NCI-H748 treated with DMSO at 0.1 percent for 48 hours (cell line): ENCODE measurements around the gene AOPEP.
A peak's percentile ranks its signal among the peaks of the same experiment; 100 is the strongest.

Experiments used
- DNase-seq: peaks from one replicate; lab custom pipeline; 2025; lab: John Stamatoyannopoulos, UW

Gene AOPEP

DNA sequence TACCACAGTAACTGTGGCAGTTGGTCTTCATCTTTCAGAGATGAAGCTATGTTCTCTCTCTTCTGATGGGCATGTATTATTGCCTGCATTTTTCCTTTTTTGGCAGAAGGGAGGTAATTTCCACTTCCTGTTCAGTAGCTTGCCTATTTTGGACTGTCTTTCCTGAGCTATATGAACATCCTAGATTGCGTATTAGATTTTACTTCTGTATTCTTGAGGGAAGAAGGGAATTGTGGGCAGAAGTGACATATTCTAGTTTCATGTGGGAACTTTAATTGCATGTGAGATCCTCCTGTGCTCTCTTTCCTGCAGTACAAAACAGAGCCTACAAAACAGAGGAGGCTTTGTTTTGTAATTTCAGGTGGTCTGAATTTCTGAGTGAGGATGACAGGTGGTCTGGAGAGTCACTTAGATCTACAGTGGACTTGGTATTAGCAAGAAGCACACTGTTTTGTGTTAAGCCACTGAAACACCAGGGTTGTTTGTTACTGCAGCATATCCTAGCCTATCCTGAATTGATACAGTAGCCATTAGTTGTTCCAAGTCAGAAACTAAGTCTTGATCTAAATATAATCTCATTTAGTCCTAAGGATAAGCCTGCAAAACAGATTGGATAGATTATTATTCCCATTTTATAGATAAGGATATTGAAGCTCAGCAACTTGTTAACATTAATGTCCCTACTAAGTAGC is 68.1 kb downstream of the AOPEP start:
- DNase-seq = no peak

DNA sequence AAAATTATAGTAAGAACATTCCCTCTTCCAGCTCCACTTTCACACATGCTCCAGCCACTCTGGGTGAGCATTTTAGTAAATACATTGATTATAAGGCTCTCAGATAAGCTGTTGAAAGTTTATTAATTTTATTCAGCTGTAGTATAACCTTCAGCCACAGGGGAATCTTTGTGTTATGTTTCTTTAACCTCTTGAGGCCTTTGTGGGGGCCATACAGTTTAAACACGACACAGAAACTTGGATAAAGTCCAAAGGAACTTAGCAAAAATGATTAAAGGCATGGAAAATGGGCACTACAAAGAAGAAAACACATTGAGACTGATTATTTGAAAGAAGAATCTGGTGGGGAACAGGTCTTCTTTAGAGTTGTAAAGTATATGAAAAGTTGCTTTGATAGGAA is 70.2 kb downstream of the AOPEP start:
- DNase-seq = no peak

DNA sequence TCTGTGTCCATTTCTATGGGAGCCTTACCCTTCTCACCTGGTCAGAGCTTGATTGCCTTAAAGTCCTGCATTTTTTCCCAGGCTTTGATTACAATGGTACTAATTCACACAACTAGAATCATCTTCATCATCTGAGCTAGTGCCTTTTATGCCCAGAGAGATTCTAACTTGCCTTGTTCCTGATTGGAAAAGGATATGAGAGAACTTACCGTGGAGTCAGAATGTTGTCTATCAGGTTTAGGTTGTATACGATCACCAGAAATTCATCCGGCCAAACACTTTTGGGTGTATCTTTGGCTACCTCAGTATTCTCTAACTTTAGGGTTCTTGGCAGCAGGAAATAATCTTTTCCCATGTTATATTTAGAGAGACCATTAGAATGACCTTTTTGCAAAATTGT is 71.7 kb downstream of the AOPEP start:
- no peak for DNase-seq

DNA sequence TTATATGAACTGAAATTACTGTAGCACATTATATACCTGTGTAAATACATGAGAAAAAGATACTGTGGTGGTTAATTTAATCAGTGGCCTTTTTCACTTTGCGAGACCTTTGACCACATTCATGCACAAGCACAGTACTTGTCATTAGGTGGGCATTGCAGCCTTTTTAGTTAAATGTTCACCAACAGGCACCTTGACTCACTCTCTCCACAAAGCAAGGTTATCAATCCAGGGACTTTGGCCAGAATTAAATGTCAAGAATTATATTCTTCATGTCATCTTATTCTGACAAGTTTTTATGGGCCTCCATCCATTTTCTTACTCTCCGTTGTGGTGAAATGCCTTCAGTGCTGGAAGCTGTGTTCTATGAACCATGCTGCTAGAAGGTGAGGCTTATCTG is 72.2 kb downstream of the AOPEP start:
- no peak for DNase-seq

DNA sequence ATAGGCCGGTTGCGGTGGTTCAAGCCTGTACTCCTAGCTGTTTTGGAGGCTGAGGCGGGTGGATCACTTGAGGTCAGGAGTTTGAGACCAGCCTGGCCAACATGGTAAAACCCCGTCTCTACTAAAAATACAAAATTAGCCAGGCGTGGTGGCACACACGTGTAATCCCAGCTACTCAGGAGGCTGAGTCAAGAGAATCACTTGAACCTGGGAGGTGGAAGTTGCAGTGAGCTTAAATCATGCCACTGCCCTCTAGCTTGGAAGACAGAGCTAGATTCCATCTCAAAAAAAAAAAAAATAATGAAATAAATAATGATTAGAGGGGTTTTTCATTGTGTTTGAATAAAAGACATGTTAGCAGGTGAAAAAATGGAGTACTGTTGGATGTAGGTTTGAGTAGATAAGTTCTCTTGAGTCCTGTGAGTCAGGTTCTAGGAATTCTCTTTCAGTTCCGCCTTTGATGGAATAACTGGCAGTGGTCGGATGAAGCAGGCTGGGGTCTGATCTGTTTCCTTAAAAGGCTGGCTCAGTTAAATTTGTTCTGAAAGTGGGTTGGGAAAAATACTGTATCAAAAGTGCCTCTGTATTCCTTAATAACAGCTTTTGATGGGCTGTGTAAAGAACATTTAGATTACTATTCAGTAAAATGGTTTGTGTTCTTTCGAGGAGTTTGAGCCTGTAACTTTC is 73.2 kb downstream of the AOPEP start:
- no peak for DNase-seq

DNA sequence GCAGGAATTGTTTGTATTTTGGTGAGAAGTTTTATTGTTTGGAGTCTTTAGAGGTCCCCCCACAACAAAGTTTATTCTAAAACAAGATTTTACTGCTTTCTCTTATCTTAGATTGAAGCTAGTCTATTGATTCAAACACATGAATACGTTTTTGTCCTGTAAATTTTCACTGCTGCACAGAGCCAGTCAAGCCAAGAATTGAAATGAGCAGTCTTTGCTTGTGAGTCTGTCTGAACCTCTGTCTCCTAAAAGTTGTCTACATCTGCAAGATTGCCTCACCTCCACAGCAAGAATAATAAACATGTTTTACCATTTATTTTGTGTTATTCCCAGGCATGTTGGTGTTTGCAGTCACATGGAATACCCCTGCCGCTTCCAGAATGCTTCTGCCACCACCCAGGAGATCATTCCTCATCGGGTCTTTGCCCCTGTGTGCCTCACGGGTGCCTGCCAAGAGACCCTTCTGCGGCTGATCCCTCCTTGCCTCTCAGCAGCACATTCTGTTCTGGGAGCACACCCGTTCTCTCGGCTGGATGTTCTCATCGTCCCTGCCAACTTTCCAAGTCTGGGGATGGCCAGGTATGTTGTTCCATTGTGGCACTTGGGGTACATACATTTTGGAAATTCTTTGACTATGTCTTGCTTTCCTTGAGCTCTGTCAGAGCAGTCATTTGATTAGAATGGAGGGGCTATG is 74.1 kb downstream of the AOPEP start:
- no peak for DNase-seq

DNA sequence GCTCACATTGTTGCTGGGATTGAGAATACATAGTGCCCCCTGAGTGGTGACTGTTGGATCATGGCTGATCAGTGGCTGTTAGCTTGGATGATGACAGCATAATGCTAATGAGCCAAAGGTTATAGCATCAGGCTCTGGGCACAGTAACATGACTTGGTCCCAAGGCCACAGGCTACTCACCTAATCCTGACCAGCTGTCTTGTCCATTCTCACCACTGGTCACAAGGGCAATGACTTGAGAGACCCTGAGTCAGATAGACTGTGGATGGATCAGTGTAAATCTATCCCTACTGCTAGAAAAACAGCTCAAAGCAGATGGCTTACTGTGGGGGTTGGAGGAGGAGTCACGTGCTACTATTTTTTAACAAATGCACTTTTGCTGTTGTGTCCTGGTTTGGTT is 74.7 kb downstream of the AOPEP start:
- DNase-seq = no peak

DNA sequence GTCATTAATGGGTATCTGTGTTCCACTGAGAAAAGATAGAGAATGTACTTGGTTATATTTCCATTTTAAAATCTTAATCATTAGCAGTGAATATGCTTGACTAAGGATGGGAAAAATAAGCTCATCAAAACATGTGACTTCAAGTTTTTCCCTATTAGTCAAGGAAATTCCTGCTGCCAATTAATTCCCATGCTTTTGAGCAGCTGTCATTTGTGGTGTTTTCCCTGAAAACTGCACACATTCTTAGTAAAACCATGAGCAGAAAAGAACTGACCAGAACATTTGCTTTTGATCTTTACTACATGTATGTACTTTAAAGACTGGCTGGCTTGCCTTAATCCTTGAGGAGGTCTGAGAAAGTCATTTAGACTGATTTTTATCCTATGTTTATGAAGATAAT is 75.2 kb downstream of the AOPEP start:
- DNase-seq = no peak

DNA sequence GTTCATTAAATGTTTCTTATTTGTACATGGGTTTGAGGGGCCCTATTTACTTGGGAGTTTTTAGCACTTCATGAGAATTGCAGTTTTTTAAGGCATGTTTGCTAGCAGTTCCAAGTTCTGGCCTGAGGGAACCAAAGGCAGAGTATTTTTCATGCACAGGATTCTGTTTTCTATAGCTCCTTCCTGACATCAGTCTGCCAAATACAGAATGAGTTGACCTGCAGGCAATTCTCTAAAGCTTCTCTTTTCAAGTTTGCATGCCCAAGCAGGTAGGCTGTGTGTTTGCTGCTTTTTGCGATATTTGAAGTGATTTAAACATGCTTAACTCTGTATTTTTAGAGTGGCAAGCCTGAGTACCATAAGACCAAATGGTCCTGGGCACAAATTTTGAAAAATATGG is 75.8 kb downstream of the AOPEP start:
- no peak for DNase-seq

DNA sequence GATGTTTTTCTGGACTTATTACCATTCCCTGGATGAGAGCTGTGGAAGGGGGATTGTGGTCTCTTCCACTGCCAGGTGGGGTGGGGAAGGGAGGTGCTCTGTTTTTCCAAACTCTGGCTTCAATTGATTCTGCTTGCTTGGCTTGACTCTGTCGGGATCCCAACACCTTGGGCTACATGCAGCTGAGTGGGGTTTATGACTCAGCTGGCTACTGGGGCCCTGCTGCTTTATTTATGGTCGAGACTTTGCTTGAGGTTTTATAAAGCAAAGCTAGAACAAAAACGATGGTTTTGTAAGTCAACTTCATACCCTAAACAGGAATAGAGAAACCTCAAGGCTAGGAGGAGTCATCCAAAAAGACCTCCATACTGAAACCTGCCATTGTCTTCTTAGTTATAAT is 76.3 kb downstream of the AOPEP start:
- DNase-seq = no peak

DNA sequence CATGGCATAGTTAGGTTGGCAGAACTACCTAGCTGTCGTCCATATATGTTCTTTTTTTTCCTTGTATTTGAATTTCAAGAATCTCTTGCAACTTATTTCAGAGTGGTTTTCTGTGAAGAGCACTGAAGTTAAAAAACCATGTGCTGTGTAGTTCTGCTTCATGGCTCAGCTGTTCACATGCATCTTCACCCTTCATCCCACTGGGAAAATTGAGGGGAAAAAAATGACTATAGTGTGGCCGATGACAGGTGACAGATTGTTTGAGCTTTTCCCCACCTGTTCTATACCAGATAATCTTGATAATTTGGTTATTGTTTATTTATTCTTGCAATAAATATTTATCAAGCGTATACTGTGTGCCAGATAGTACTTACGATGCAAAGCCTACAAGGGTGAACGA is 77.8 kb downstream of the AOPEP start:
- DNase-seq = no peak

DNA sequence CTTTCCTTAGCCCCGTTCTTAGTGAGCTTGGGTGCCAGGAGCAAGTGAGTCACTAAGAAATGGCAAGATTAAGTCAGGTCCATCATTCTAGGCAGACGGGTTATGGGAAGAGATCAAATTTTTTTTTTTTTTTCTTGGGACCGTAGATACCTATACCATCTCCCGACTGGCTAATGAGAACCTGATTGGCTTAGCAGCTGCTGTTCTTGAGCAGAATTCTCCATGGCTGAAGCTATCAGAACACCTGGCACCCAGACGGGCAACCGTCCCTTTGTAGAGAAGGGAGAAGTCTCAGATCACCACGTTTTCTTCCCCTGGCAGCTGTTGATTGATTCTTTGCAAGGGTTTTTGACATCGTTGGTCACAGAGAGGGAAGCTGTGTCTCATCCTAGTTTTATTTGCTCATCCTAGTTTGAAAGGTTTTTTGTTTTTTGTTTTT is 78.6 kb downstream of the AOPEP start:
- DNase-seq = no peak

DNA sequence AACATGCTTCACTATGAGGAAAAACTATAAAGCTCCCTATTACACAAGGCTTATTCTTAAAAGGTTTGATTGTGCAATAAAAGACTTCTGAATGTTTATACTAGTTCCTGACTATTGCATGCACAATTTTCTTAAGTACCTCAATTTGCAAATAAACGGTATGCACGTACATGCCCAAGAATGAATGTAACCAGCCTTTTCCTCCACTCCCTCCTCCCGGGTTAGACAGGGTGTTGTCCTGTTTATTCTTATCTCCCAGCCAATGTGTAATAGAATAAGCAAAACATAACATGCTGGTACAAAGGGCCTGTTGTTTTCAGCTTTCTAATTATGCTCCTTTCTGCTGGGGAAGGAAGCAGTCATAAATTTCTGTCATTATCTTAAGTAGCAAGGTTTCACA is 79.1 kb downstream of the AOPEP start:
- DNase-seq = peak; percentile 79

DNA sequence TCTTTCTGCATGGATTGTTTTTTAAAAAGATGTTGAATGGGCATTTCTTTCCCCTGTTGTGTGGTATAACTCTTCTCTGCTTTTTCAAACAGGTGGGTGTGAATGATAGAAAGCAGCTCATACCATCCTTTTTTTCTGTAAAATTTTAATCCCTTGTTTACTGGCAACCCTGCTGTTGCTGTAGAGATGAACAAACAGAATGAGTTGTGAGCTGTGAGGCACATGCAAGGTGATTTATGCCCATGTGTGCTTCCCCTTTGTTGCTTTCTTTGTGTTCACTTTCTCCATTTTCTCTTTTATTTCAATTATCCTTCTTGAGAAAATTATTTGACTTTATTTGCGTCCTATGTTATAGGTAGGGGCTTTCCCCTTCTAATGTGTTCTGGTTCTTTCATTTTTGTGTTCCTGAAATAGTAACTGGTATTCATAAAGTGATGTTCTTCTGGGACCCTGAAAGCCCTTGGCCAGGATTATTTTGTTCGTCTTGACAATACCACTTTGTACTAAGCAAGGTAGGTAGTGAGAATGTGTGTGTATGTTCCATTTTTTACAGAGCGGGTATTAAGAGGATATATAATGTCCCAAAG is 79.9 kb downstream of the AOPEP start:
- peak; percentile 38 for DNase-seq

DNA sequence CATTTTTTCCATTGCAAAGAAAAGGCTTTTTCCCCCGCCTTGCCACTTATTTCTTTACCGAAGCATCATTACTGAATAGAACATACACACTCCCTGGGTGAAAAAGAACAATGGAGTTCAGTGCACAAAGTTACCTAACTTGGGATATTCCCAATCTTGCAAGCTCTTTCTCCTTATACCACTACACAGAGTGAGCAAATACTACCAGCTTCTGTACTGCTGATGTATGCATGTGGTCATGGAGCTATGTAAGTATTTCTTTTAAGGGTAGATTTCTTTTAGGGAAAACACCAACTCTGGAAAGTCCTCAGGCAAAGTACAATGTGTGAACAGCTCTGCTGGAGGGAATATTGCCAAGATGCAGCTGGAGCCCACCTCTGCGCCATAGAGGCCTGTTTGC is 81.1 kb downstream of the AOPEP start:
- no peak for DNase-seq

DNA sequence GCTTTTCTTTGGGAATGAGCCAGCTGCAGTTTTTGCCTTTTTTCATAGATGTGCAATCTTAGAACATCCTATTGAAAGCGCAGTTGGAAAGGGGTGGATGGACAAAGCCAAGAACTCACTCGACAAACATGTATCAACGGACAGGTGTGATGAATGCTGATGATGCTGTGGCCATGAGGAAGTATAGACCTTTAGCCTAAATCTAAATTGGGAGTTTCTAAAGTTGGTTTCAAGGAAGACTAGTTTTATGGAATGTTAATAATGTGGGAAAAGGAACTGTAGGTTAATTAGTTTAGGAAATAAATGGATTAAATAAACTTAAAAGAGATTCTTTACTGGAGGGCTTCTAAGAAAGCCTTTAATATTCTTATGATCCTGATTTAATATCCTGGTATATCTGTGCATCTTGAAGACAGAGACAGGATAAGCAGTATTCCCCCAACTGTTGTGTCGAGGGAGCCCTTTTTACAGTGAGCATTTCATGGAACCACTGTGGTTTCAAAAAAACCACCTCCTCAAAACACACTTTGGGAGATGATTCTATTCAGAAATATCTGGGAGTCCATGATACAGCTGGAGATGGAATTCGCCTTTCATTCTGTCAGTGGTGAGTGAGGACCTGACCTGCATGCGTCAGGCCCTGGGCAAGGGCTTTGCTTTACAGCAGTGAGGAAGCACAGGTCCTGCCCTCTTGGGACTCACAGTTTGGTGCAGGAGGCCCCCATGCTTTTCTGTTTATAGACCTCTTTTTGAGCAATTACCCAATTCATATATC is 82.6 kb downstream of the AOPEP start:
- no peak for DNase-seq

DNA sequence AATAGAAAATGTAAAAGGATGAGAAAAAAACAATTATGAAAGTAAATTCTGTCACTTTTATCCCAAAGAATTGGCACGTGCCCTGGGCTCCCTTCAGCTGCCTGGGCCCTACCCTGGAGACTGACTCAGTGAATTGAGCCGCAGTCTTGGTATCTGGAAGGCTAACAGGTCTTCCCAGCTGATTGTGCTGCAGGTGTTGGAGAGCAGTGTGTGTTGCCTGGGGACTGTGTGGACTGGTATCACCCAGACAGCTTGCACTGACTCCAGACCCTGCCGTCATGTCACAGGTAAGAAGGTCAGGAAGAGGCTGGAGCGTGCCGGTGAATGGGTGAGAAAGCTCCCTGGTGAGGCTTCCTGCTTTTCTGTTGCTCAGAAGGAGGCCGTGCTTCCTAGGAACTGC is 83.3 kb downstream of the AOPEP start:
- no peak for DNase-seq

DNA sequence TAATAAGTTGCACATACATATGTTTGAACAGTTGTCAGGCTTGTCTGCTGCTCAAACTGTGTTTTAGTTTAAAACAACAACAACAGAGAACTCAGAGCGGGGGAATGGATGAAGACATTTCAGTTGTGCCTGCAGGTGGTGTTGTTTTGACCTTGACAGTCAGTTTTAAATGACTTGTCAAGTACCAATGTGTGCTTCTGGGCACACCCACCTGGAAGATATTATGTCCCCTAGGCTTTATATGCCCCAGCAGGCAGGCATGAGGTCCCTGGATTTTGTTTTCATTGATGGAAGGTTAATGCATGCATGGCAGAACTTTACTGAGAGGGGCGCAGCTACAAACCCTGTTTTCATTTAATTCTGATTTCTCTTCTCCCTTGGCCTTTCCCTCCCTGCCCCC is 84.6 kb downstream of the AOPEP start:
- DNase-seq = peak; percentile 28

DNA sequence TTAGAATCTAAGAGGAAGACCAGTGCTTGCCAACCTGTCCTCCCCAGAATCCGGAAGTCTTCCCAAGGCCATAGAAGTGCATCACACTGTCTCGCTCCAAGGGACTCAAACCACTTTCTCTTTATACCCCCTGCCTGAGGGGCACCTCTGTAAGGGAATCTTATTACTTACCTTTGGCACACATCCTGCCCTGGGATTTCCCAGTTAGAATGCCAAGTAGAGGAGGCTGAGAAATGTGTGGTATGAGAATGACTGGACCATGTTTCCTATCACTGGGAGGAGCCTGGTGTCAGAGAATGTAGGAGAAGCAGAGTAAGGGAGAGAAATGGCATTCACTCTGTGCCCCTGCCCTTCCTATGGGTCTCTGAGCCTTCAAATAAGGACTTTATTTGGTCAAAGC is 85.8 kb downstream of the AOPEP start:
- DNase-seq = no peak

DNA sequence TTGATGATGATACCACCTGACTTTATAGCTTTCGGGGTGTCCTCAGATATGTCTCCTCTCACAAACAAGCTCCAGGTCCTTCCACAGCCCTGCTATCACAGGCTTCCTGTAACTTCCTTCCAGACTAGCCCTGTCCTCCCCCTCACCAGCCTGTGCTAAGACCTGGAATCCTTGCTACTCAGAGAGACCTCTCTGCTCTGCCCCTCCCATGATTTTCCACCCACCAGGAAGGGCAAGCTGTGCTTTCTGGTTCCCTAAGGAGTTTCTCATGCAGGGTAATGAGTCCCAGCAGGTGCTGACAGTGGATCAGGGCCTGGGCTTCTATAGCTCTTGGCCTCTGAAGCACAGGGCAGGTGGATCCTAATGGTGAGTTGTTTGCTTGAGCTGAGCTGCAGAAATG is 86.9 kb downstream of the AOPEP start:
- no peak for DNase-seq

DNA sequence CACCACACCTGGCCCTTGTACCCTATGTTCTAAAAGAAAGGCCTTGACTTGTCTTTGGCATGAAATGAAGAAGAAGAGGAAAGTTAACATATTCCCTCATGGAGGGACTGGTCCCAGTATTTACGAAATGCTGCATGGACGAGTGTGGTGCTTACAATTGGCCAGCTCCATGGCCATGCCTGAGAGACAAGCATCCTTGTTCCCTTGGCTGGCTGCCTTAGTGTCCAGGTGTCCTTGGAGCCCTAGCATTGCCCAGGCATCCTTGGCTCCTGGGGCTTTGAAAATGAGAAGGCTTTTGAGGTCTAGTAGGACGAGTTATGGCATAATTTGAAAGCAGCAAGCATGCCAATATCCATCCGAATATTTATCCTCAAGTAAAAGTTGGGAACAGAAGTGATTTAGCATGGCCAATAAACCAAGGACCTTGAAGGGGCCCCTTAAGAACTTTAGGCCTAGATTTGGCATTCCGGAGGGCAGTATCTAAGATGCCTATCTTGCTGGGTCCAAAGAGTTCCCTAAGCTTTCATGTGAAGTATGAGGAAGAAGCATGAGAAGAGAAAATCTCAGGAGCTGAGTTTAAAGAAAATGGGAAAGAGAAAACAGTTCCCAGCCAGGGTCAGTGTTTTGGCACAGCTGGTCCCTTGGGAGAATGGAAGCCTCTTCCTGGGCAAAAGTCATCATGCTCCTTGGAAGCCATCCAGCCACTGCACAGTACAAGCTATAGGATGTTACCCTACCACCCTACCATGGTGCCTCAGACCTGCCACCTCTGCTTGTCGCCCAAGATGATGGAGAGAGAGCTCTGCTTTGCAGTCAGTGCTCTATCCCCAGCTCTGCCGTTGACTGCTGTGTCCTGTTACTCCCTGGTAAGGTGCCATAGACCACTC is 91.0 kb downstream of the AOPEP start:
- DNase-seq = no peak
